ENCODE measurements around the gene ZNF18. TPM values are rescaled to one million over a fixed set of nuclear protein-coding genes. Genes with fewer than 3 reads are reported as not detected.

ZNF18 gene
- total and polyA plus RNA-seq, 2 donors (not counting 3 experiments of a cell fraction or from before 2014, with no cell fraction given): 2.3 to 5.8 TPM

GRCh38 chr17:12020642-12021622, 23.7 kb upstream of the ZNF18 start, which contains the start of gene MAP2K4:
Gene MAP2K4, plus strand, starts transcription at chr17:12020877. Its CDS starts 10 bp downstream, at chr17:12020887.
- Histone ChIP-seq H3K4me1 (ENCODE audit: control insufficient read depth, extremely low read depth, insufficient read depth, low read length) (peaks cover 11% of the 10 kb centered on the region), H3K27me3 (ENCODE audit: control insufficient read depth in 2 of 2, insufficient read depth in 2 of 2, low read length in 2 of 2) (peaks cover 3 to 5% of the 10 kb centered on the region in 2 experiments), H3K36me3 (ENCODE audit: control insufficient read depth in 2 of 2, extremely low read depth in 1 of 2, insufficient read depth in 2 of 2, low read length in 2 of 2) (no peaks in the 10 kb centered on the region), H3K27ac (ENCODE audit: insufficient read depth, low read depth, low read length) (peak within 1 kb of the TSS; percentile 66), H3K4me2 (ENCODE audit: insufficient read depth, low read length) (peak within 1 kb of the TSS; percentile 76), H2AFZ (ENCODE audit: low read depth, low read length) (peak within 1 kb of the TSS; percentile 92), H3K4me3 (replicated peaks in 1 of 3; ENCODE audit: insufficient read depth in 1 of 3, low read depth in 1 of 3, low read length in 3 of 3) (peak within 1 kb of the TSS; percentile 78 to 88 (median 88)), H4K20me1 (replicated peaks; ENCODE audit: control insufficient read depth, extremely low read depth, insufficient read depth, low read length) (peaks cover 2% of the 10 kb centered on the region), H3K9ac (replicated peaks; ENCODE audit: extremely low read depth, insufficient read depth, low read length) (peak within 1 kb of the TSS; percentile 94), H3K9me3 (replicated peaks; ENCODE audit: control insufficient read depth, insufficient read depth, low read length) (no peaks in the 10 kb centered on the region), H3K79me2 (ENCODE audit: control insufficient read depth, insufficient read depth, low read length) (peaks cover 43% of the 10 kb centered on the region), H3K9me1 (replicated peaks; ENCODE audit: control insufficient read depth, extremely low read depth, insufficient read depth, low read length) (no peaks in the 10 kb centered on the region)
- ChIA-PET POLR2A (interaction anchor here (0.7 to 3.6 kb wide), 5 partner anchors 14 to 966 kb away, joined by 3 to 44 read pairs (median 3); partner anchors contain the start of gene ZNF18), CTCF (interaction anchor here (0.8 to 3.4 kb wide), 6 partner anchors 19 to 1145 kb away, joined by 3 to 20 read pairs (median 4); partner anchors contain the start of gene ZNF18)
- peak; percentile 91 for DNase-seq (ENCODE audit: low read depth, low spot score)
- FAIRE-seq: peak; percentile 87
- dilution Hi-C loops (cut with MboI; ENCODE audit: extremely low pct_ligation_motif_present, low sequenced_read_pairs): no loop called here
- intact Hi-C loops (cut with micrococcal nuclease): loop anchor here (1.0 to 2.0 kb wide), 2 partner anchors 24 to 160 kb away; partner anchors contain the start of gene ZNF18
- no TSS peak for BruUV-seq (replicated peaks)
- TF ChIP-seq JUN (IDR thresholded peaks at IDR 0.05; ENCODE audit: borderline replicate concordance, insufficient read depth, insufficient read length, low read depth) (no peak), GATA2 (IDR thresholded peaks at IDR 0.05; ENCODE audit: insufficient read depth, insufficient read length, low read depth, low read length) (no peak), FOS (IDR thresholded peaks at IDR 0.05; ENCODE audit: borderline replicate concordance, insufficient read depth, low read length) (no peak), POLR2AphosphoS5 (IDR thresholded peaks at IDR 0.05; ENCODE audit: insufficient read depth, low read depth, low read length) (peak; percentile 83), CTCF (IDR thresholded peaks at IDR 0.05; ENCODE audit: extremely low read depth in 1 of 2, insufficient read depth in 1 of 2, low read depth in 1 of 2, low read length in 2 of 2) (no peak), POLR2A (IDR thresholded peaks at IDR 0.05; ENCODE audit: low read depth, low read length) (peak; percentile 84), MAX (IDR thresholded peaks at IDR 0.05; ENCODE audit: insufficient read depth, insufficient read length) (no peak)
